ENCODE results near the gene OSBPL3.
"Not testable (repeated sequence)": the region's sequence is repeated elsewhere in the genome, so short reads cannot be mapped to it uniquely, and the experiment has no call there.

Gene OSBPL3

GRCh38 chr7:24917510-24918239 lies 62.3 kb downstream of the OSBPL3 start:
- no peak for DNase-seq

- no peak for DNase-seq
Observed at GRCh38 chr7:24916463-24917040, 63.4 kb downstream of the OSBPL3 start.

- DNase-seq = no peak
Observed at GRCh38 chr7:24914465-24914859, 65.5 kb downstream of the OSBPL3 start.

- DNase-seq = no peak
Observed at GRCh38 chr7:24913801-24914464, 66.0 kb downstream of the OSBPL3 start.

GRCh38 chr7:24912874-24913514 lies 67.0 kb downstream of the OSBPL3 start:
- DNase-seq = no peak

- no peak for DNase-seq
Observed at GRCh38 chr7:24912424-24912823, 67.6 kb downstream of the OSBPL3 start.

- peak; percentile 14 for DNase-seq
Observed at GRCh38 chr7:24911213-24911603, 68.8 kb downstream of the OSBPL3 start.

- no peak for DNase-seq
Observed at GRCh38 chr7:24910551-24911212, 69.3 kb downstream of the OSBPL3 start.

GRCh38 chr7:24908727-24909126 lies 71.3 kb downstream of the OSBPL3 start:
- DNase-seq = no peak

- no peak for DNase-seq
Observed at GRCh38 chr7:24908166-24908565, 71.8 kb downstream of the OSBPL3 start.

- no peak for DNase-seq
Observed at GRCh38 chr7:24907311-24907886, 72.6 kb downstream of the OSBPL3 start.

- DNase-seq = no peak
Observed at GRCh38 chr7:24905996-24906770, 73.8 kb downstream of the OSBPL3 start.

- not testable (repeated sequence) for DNase-seq
Observed at GRCh38 chr7:24903992-24904391, 76.0 kb downstream of the OSBPL3 start.

- no peak for DNase-seq
Observed at GRCh38 chr7:24903559-24903958, 76.4 kb downstream of the OSBPL3 start.

- no peak for DNase-seq
Observed at GRCh38 chr7:24902931-24903330, 77.0 kb downstream of the OSBPL3 start.

GRCh38 chr7:24902276-24902675 lies 77.7 kb downstream of the OSBPL3 start:
- no peak for DNase-seq

- DNase-seq = no peak
Observed at GRCh38 chr7:24899905-24900304, 80.1 kb downstream of the OSBPL3 start.

GRCh38 chr7:24899161-24899560 lies 80.8 kb downstream of the OSBPL3 start:
- no peak for DNase-seq

- no peak for DNase-seq
Observed at GRCh38 chr7:24898691-24899090, 81.3 kb downstream of the OSBPL3 start.

- no peak for DNase-seq
Observed at GRCh38 chr7:24896031-24896501, 83.9 kb downstream of the OSBPL3 start.

- DNase-seq = no peak
Observed at GRCh38 chr7:24894429-24895221, 85.4 kb downstream of the OSBPL3 start.

All from NCI-H748 treated with DMSO at 0.1 percent for 48 hours (cell line).